Kasumi-1 (cell line): ENCODE data around the gene PFKP.

Experiments
- DNase-seq, 2 experiments: peaks; one replicate each; lab custom pipeline; 2025; lab: John Stamatoyannopoulos, UW

The PFKP gene

GRCh38 chr10:3071405-3072198 lies 4.3 kb downstream of the PFKP start:
- peak; percentile 51 to 53 for DNase-seq

- DNase-seq = no peak
Measured at GRCh38 chr10:3072641-3073360, 5.5 kb downstream of the PFKP start.

GRCh38 chr10:3074145-3074665 lies 6.9 kb downstream of the PFKP start:
- no peak for DNase-seq

GRCh38 chr10:3074985-3075600 lies 7.7 kb downstream of the PFKP start:
- DNase-seq = no peak

- DNase-seq = no peak
Measured at GRCh38 chr10:3076138-3076537, 8.8 kb downstream of the PFKP start.

- no peak for DNase-seq
Measured at GRCh38 chr10:3077509-3077908, 10.2 kb downstream of the PFKP start.

GRCh38 chr10:3077940-3078630 lies 10.7 kb downstream of the PFKP start:
- DNase-seq = no peak

GRCh38 chr10:3081383-3081981 lies 14.1 kb downstream of the PFKP start:
- DNase-seq = no peak

- no peak for DNase-seq
Measured at GRCh38 chr10:3082290-3082689, 14.9 kb downstream of the PFKP start.

GRCh38 chr10:3085785-3086567 lies 18.6 kb downstream of the PFKP start:
- no peak for DNase-seq

GRCh38 chr10:3090388-3090787 lies 23.0 kb downstream of the PFKP start:
- DNase-seq = no peak

- no peak for DNase-seq
Measured at GRCh38 chr10:3090914-3091787, 23.8 kb downstream of the PFKP start.

- no peak for DNase-seq
Measured at GRCh38 chr10:3091921-3092320, 24.6 kb downstream of the PFKP start.

- DNase-seq = no peak
Measured at GRCh38 chr10:3093996-3094395, 26.6 kb downstream of the PFKP start.

GRCh38 chr10:3094609-3095036 lies 27.3 kb downstream of the PFKP start:
- no peak for DNase-seq

- peak; percentile 97 for DNase-seq
Measured at GRCh38 chr10:3095373-3096139, 28.2 kb downstream of the PFKP start.

GRCh38 chr10:3096149-3096548 lies 28.8 kb downstream of the PFKP start:
- no peak for DNase-seq

GRCh38 chr10:3097160-3097559 lies 29.8 kb downstream of the PFKP start:
- DNase-seq = no peak

- no peak for DNase-seq
Measured at GRCh38 chr10:3098689-3099088, 31.3 kb downstream of the PFKP start.
